Mucosa of stomach (tissue), 1 donor: ENCODE results near the gene GK.

Experiments
- H3K27me3 ChIP-seq: one replicate; pipeline ENCODE4 v1.7.0; 2013; ENCODE audit warnings: mild to moderate bottlenecking, low read length; ENCODE audit not compliant: control insufficient read depth, insufficient read depth
- H3K36me3 ChIP-seq: one replicate; pipeline ENCODE4 v1.7.0; 2013; ENCODE audit warnings: low read length; ENCODE audit not compliant: control insufficient read depth, insufficient read depth
- H3K4me1 ChIP-seq: one replicate; pipeline ENCODE4 v1.7.0; 2013; ENCODE audit warnings: mild to moderate bottlenecking, low read length; ENCODE audit not compliant: control insufficient read depth, insufficient read depth
- H3K4me3 ChIP-seq: one replicate; pipeline ENCODE4 v1.7.0; 2013; ENCODE audit warnings: low read length
- H3K9ac ChIP-seq: one replicate; pipeline ENCODE4 v1.7.0; 2013; ENCODE audit warnings: mild to moderate bottlenecking, low read length, moderate library complexity
- H3K9me3 ChIP-seq: one replicate; pipeline ENCODE4 v1.7.0; 2013; ENCODE audit warnings: mild to moderate bottlenecking, low read length, moderate library complexity; ENCODE audit not compliant: control insufficient read depth
- donor health status: Pancreatic carcinoma.

GK gene

GRCh38 chrX:30680618-30681017, 27.4 kb downstream of the GK start:
- Histone ChIP-seq H3K4me1 (peaks cover 4% of the 10 kb centered on the region), H3K4me3 (no peak overlapping the region), H3K36me3 (no peaks in the 10 kb centered on the region), H3K9ac (no peak overlapping the region), H3K27me3 (no peaks in the 10 kb centered on the region), H3K9me3 (no peaks in the 10 kb centered on the region)

GRCh38 chrX:30688641-30689040, 35.4 kb downstream of the GK start:
- no peaks in the 10 kb centered on the region for H3K9me3 ChIP-seq
- H3K4me3 ChIP-seq, result no peak overlapping the region
- no peaks in the 10 kb centered on the region for H3K27me3 ChIP-seq
- no peaks in the 10 kb centered on the region for H3K36me3 ChIP-seq
- no peaks in the 10 kb centered on the region for H3K4me1 ChIP-seq
- H3K9ac ChIP-seq, result no peak overlapping the region

- H3K9ac ChIP-seq, result no peak overlapping the region
- H3K4me1 ChIP-seq, result no peaks in the 10 kb centered on the region
- no peak overlapping the region for H3K4me3 ChIP-seq
- H3K27me3 ChIP-seq, result no peaks in the 10 kb centered on the region
- H3K36me3 ChIP-seq, result no peaks in the 10 kb centered on the region
- no peaks in the 10 kb centered on the region for H3K9me3 ChIP-seq
These were observed 35.9 kb downstream of the GK start for GRCh38 chrX:30689116-30689515.

DNA sequence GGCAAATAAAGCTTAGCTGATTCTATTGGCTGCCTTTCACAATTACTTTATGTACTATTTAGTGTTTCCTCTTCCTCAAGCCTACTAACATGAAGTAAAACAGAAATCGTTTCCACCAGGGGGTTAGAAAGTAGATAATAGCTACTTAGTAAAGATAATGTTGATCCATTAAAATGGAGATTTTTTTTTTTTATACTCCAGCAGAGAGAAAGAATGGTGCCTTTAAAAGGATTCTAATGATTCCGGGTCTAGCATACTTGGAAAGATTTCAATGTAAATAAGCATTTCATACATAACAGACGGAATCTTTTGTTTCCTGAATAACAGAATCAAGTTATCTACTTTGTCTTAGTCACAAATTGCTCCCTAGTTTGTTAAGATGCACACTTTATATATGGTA, 37.1 kb downstream of the GK start:
- H3K9ac ChIP-seq, result no peak overlapping the region
- no peaks in the 10 kb centered on the region for H3K9me3 ChIP-seq
- no peaks in the 10 kb centered on the region for H3K36me3 ChIP-seq
- H3K27me3 ChIP-seq, result no peaks in the 10 kb centered on the region
- H3K4me3 ChIP-seq, result no peak overlapping the region
- no peaks in the 10 kb centered on the region for H3K4me1 ChIP-seq

GRCh38 chrX:30693999-30694650, 40.9 kb downstream of the GK start:
- Histone ChIP-seq H3K4me3 (no peak overlapping the region), H3K9me3 (no peaks in the 10 kb centered on the region), H3K4me1 (no peaks in the 10 kb centered on the region), H3K9ac (no peak overlapping the region), H3K36me3 (no peaks in the 10 kb centered on the region), H3K27me3 (no peaks in the 10 kb centered on the region)

- H3K4me1 ChIP-seq, result no peaks in the 10 kb centered on the region
- H3K9me3 ChIP-seq, result no peaks in the 10 kb centered on the region
- H3K9ac ChIP-seq, result no peak overlapping the region
- H3K4me3 ChIP-seq, result no peak overlapping the region
- no peaks in the 10 kb centered on the region for H3K27me3 ChIP-seq
- H3K36me3 ChIP-seq, result no peaks in the 10 kb centered on the region
These were observed 49.5 kb downstream of the GK start for GRCh38 chrX:30702736-30703135.

- no peaks in the 10 kb centered on the region for H3K4me1 ChIP-seq
- H3K9me3 ChIP-seq, result no peaks in the 10 kb centered on the region
- H3K36me3 ChIP-seq, result no peaks in the 10 kb centered on the region
- H3K9ac ChIP-seq, result no peak overlapping the region
- H3K4me3 ChIP-seq, result no peak overlapping the region
- H3K27me3 ChIP-seq, result no peaks in the 10 kb centered on the region
These were observed 53.1 kb downstream of the GK start for GRCh38 chrX:30706216-30706775.

GRCh38 chrX:30712214-30712613, 59.0 kb downstream of the GK start:
- no peaks in the 10 kb centered on the region for H3K4me1 ChIP-seq
- H3K27me3 ChIP-seq, result no peaks in the 10 kb centered on the region
- H3K9me3 ChIP-seq, result no peaks in the 10 kb centered on the region
- no peaks in the 10 kb centered on the region for H3K36me3 ChIP-seq
- no peak overlapping the region for H3K9ac ChIP-seq
- no peak overlapping the region for H3K4me3 ChIP-seq

- Histone ChIP-seq H3K9me3 (no peaks in the 10 kb centered on the region), H3K36me3 (no peaks in the 10 kb centered on the region), H3K4me1 (no peaks in the 10 kb centered on the region), H3K27me3 (no peaks in the 10 kb centered on the region), H3K4me3 (no peak overlapping the region), H3K9ac (no peak overlapping the region)
These were observed 59.9 kb downstream of the GK start for GRCh38 chrX:30713061-30713525.

- Histone ChIP-seq H3K9ac (no peak overlapping the region), H3K27me3 (no peaks in the 10 kb centered on the region), H3K9me3 (no peaks in the 10 kb centered on the region), H3K4me1 (no peaks in the 10 kb centered on the region), H3K36me3 (no peaks in the 10 kb centered on the region), H3K4me3 (no peak overlapping the region)
These were observed 60.9 kb downstream of the GK start for GRCh38 chrX:30714138-30714537.

DNA sequence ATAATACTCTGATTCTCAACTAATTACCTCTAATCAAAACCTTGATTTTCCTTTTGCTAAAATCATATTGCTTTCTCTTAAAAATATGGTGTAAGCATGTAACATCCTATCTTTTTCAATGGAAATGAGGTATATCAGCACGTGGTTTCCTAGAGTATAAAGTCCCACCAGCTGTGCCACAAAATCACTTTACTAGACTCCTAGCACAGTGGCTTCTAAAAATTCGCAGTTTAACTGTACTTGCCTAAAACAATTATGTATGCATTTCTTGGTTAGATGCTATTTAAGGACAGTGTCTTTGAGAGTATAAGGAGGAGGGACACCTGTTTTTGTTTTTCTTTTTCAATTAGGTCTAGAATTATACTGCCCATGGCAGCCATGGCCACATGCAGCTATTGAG, 62.8 kb downstream of the GK start:
- Histone ChIP-seq H3K4me3 (no peak overlapping the region), H3K4me1 (no peaks in the 10 kb centered on the region), H3K27me3 (no peaks in the 10 kb centered on the region), H3K9ac (no peak overlapping the region), H3K9me3 (no peaks in the 10 kb centered on the region), H3K36me3 (no peaks in the 10 kb centered on the region)

GRCh38 chrX:30733852-30734660, 80.8 kb downstream of the GK start:
- no peaks in the 10 kb centered on the region for H3K27me3 ChIP-seq
- no peak overlapping the region for H3K4me3 ChIP-seq
- H3K9me3 ChIP-seq, result no peaks in the 10 kb centered on the region
- no peaks in the 10 kb centered on the region for H3K4me1 ChIP-seq
- H3K36me3 ChIP-seq, result no peaks in the 10 kb centered on the region
- no peak overlapping the region for H3K9ac ChIP-seq
